HG03097 (cell line): ENCODE results near the gene TOR2A.

Experiments
- ATAC-seq: cut with Tn5 transposase; IDR thresholded peaks from one replicate; pipeline ENCODE4 v1.9.1; 2021; ENCODE audit not compliant: unreplicated experiment, low FRiP score

Gene TOR2A

DNA sequence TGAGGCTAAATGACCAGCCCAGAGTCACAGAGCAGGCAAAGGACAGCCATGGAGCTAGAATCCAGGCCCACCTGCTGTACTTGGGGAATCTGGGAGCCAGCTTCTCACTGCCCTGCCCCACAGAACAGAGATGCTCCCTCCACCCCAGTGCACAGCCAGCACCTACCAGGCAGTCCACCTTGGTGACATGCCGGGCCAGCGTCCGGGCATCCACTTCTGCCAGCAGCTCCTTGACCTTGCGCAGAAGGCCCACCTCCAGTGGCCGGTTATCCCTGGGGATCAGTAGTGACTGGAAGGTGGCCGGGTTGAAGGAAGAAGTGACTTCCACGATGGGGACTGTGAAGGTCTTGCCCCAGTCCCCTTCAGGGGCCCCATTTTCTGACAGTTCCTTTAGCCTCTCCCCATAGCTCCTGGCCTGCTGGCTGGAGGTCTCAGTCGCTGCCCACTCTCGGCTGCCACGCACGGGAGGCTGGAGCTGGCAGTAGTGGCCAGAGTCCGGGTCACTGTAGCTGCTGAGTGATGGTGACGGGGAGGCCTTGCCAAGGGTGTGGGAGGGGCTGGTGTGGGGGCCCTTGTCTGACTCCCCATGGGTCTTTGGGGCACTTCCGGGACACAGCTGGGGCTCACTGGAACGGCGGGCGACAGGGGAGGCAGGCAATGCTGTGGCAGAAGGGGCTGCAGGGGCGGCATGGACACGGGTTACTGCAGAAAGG is 9.5 kb upstream of the TOR2A start:
- ATAC-seq: no peak

DNA sequence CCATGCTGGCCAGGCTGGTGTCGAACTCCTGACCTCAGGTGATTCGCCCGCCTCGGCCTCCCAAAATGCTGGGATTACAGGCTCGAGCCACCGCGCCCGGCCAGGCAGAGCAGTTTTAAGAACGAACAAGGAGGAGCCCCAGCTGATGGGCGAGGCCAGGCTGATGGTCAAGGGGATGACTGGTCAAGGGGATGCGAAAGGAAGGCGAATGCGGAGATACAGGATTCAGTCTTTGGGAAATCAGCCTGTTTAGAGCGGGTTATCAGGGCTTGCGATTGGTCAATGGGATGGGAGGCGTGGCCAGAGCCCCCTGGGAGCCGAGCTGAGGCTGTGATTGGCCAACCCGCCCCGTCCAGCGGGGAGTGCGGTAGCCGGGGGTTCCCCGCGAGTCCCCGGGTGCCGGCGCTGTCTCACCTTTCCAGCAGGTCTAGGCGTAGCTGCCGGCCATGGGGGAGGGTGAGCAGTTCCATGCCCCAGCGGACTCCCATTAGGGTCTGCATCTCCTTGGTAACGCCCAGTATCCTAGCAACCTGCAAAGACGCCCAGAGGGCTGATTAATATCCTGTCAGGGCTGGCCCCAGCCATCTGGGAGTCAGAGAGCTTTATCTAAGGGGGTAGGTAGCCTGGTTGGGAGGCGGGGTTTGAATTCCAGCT is 7.5 kb upstream of the TOR2A start:
- ATAC-seq: no peak

DNA sequence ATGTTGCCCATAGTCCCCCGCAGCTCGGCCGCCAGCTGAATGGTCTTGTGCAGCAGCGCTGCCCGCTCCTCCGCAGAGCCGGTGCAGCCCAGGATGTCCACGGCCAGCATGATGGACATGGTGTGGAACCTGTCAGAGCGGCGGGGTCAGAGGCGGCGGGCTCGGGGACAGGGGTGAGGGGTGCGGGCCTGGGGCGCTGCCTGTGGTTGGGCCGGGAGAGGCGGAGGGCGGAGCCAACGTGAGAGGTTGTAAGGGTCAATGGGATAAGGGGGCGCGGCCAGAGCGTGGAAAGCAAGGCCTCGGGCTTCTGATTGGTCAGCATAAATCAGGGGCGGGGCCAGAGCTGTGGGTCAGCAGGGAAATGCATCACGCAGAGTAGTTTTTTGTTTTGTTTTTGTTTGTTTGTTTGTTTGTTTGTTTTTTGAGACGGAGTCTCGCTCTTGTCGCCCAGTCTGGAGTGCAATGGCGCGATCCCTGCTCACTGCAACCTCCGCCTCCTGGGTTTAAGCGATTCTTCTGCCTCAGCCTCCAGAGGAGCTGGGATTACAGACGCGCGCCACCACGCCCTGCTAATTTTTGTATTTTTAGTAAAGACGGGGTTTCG is 6.8 kb upstream of the TOR2A start:
- no peak for ATAC-seq

DNA sequence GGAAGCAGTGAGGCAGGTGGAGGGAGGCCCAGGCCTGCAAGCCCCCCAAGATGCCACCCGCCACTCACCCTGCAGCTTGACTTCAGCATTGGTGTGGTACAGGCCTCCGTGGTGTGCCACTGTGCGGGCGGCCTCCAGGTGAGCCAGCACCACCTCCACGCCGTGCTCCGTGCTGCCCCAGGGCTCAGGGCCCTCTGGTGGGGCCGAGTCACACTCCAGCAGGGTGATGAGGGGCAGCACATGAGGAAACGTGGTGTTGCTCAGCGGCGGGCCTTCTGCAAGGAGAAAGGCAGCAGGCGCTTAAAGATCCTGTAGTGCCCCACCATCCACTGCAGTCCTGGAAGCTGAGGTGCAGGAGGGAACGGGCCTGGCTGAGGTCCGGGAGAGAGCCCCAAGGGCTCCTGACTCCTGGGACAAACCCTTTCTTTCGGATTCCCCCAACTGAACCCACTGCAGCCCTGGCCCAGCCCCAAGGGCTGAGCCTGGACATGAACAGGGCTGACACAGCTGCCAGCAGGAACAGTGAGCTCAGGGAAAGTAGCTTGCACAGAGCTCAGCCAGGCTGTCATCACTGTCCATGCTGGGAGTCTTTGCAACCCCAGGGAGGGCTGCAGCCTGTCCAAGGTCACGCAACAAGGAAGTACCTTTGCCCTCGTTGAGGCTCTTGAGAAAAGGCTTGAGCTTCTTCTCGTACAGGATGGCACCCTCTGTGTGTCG is 4.7 kb upstream of the TOR2A start:
- no peak for ATAC-seq

DNA sequence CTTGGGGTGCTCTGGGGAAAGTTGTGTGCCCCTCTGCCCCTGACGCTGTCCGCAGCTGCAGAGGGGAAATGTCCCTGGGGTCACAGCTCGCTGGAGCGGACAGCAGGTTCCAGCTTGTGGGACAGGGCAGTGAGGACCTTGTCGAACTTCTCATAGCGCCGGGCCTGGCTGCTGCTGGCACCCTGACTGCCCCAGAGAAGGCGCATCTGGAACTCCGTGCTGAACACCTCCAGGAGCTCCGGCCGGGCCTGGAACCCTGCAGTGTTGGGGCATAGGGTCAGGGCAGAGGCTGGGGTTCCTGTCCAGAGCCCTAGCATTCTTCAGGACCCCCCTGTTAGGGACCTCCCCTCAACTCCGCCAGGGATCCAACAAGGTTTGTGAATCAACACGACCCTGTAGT is 3.6 kb upstream of the TOR2A start:
- no peak for ATAC-seq

DNA sequence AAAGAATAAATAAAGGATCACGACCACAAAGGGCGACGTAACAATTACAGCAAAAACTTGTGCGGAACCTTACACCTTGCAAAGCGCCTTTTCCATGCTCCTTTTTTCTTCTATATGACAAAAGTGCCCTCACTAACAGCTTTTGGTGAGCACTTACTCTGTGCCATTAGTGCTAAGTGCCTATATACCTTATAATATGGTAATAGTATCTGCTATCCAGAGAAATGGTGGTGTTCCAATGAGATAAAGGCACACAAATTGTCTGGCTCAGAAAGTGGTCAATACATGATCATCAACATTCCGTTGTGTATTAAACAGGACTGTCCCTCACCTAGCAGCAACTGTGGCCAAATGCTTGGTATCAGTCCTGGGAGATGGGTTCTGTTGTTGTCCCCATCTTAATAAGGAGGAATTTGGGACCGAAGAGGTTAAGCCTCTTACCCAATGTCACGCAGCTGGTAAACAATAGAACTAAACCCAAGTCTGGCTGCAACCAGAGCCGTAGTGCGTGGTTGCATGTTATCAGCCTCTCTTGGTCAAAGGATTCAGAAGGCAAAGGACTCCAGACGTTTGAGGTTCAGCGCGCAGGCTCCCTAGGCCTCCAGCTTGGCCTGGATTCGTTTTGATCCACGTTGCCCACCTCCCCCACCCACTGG is 564 bp upstream of the TOR2A start:
- peak; percentile 8 for ATAC-seq

DNA sequence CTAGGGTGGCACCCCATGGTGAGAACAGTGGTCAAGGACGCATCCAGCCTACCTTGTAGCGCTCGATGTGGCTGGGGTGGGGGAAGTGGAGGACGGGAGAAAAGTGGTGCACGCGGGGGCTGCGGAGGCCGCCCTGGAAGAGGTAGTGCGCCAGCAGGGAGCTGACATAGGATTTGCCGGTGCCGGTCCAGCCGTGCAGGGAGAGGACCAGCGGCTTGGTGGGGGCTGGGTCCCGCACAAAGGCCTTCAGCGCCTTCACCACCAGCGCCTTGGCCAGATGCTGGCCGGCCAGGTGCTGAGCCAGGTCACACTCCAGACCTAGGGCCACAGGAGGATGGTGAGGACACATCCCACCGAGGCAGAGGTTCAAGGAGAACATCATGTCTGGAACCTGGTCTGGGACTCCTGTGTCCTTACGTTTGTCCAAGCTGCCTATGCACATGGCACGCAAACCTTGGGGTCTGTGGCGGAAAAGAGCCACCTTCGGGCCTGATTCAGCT is 797 bp downstream of the TOR2A start:
- peak; percentile 15 for ATAC-seq

DNA sequence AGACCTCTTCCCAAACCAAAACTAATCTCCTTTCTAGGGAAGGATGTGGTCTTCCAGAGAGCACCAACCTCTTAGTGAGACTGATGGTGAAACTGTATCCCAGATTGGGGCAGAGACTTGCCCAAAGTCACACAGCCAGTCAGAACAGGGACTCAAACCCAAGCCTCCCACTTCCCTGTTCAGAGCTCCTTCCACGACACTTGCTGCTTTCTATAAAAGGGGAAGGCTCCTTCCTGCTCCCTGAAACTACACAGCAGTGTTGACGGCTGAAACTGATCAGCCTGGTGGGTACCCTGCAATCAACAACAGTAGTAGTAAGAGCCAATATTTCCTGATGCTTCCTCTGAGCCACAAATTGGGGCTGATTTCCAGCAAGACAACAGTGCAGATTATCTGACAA is 1.5 kb downstream of the TOR2A start:
- ATAC-seq: no peak

DNA sequence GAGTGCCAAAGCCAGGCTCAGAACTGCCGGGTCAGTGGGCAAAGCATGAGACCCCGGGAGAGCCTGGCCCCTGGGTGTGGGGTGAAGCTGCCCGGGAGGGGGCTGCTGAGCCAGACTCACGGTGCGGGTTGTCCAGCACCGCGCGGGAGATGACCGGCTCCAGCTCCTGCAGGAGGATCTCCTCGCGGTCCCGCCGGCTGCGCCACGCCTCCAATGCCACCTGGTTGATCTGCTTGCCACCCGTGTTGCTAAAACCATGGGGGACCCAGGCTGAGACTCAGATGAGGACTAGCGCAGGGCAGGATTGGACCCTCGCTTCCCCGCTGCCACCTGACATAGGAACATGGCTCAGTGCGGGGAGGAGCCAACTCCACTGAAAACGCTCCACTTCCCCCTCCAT is 2.6 kb downstream of the TOR2A start:
- no peak for ATAC-seq

DNA sequence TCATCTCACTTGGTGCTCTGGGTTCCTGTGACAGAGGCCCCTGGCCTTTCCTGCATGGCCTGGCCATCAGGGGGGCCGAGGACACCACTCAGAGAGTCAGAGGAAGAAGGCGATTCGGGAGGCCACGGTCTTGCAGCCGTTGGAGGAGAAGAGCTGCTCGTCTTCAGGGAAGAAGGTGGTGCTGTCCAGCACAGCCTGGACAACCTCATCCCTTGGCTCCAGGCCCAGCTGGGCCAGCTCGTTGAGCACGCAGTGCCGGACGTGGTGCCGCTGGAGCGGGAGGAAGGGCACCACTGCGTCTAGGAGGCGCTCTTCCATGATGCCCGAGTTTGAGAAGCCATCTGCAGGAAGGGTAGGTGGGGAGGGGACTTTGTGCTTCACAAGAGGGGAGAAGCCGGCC is 3.2 kb downstream of the TOR2A start:
- ATAC-seq: no peak

DNA sequence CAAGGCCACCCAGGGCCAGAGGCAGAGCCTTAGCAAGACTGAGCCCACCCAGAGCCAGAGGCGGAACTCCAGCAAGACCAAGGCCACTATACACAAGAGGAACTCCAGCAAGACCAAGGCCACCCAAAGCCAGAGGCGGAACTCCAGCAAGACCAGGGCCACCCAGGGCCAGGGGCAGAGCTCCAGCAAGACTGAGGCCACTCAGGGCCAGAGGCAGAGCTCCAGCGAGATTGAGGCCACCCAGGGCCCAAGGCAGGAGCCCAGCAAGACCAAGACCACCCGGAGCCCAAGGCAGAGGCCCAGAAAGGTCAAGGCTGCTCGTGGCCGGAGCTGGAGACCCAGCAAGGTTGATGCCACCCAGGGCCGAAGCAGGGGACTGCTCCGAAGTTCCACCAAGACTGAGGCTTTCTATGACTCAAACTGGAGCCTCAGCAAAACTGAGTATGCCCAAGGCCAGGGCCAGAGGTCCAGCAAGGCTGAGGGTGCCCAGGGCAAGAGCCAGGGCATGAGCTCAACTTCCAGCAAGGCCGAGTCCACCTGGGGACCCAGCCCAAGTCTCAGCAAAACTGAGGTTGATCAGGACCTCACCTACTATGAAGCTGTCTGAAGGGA is 4.2 kb downstream of the TOR2A start:
- ATAC-seq: no peak

DNA sequence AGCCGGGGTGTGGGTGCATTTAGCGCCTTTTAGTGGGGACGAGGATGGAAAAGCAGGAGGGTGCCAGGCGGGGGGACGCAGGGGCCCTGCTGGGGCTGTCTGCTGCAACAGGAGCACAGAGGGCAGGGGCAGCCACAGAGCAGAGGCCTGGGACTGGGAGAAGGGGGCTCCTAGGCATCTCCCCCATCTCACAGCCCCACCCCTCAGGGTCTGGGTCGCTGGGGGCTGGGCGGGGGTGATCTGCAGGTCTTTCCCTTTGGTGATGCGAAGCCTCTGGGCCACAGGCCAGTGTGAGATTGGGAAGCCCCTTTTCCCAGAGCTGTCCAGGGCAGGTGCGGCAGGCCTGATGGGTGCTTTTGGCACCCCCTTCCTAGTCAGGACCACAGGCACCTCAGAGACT is 4.8 kb downstream of the TOR2A start:
- ATAC-seq: no peak

DNA sequence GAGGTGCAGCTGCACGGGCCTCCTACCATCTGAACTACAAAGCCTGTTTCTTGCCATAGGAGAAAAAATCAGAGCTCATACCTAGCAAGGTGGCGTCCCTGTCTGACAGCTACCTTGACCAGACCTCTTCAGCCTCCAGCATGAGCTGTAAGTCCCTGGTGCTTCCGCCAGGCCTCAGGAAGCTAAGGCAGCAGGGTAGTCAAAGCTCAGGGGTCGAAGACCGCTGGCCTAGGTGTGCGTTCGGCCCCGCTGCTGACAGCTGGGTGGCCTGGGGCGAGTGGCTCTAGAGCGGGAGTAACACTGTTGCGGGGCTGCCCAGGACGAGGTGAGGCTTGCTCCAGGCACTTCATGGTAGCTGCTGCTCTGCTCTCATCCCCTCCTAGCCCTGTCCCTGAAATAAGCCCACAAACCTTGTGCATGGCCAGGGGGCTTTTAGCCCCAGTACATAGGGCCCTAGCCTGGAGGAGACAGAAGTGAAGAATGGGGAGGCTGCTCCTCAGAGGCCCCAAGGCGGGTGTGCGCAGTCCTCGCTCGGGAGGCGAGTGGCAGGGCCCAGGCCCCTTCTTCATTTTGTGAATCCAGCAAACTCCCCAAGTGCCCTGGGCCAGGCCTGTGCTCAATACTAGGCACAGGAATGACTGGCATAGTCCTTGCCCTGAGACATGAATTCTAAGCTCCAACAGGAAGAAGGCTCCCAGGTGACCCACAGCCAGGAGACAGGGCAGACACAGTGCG is 5.4 kb downstream of the TOR2A start:
- ATAC-seq: no peak

DNA sequence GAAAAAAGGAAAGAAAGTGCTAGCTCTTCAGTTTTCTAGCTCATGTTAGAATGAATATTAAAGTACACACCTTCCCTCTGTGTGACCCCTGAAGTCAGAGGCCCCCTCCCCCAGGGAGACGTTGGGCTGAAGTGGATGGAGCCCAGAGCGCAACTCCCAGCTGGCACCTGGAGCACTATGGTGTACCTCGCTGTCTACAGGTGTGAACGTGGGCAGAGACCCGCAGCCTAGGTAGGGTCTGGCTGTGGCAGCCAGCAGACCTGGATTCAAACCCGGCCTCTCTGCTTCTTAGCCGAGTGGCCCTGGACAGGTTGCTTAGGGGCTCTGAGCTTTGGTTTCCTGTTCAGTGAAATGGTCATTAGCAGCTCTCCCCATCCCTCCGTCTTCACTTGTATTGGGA is 6.3 kb downstream of the TOR2A start:
- ATAC-seq: no peak

DNA sequence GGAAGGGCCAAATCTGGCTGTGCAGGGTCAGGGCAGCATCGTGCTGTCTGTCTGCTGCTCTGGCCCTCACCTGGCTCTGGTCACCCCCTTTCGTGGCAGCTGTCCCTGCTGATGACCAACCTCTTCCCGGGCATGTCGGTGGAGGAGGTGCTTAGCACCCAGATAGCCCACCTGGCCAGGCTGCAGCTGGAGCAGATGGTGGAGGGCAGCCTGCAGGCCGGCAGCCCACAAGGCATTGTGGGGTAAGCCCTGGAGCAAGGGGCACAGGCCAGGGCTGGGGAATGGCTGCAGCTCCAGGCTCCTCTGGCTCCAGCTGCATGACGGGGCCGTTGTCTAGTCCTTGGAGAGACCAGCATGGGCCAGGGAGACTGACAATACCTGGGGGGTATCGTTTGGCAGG is 8.2 kb downstream of the TOR2A start:
- no peak for ATAC-seq

DNA sequence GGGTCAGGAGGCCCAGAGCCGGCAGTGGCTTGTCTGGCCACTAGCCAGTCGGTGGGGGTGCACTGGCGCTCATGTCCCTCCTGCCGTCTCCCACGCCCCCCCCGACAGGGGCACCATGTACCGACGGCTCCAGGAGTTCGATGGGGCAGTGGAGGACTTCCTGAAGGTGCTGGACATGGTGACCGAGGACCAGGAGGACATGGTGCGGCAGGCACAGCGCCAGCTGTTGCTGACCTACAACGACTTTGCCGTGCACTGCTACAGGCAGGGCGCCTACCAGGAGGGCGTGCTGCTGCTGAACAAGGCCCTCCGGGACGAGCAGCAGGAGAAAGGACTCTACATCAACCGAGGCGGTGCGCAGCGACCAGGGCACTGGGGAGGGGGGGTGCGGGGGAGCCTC is 11.1 kb downstream of the TOR2A start:
- ATAC-seq: no peak

DNA sequence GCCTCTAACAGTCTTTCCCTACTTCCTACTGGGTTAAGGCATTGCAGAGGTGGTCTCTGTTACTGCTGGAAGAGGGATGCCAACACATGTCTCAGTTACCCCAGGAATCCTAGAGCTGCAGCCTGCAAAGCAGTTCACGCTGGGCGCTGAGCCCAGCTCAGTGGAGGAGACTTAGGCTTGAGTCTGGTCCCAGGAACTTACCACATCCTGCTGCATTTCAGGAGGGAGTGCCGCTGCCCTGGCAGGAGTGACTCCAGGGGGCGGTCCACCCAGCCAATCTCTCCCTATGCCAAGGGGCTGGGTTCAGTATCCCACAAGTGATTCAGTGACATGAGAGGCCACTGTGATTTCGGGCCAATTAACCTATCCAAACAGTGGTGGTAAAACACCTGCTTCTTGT is 11.7 kb downstream of the TOR2A start:
- no peak for ATAC-seq

DNA sequence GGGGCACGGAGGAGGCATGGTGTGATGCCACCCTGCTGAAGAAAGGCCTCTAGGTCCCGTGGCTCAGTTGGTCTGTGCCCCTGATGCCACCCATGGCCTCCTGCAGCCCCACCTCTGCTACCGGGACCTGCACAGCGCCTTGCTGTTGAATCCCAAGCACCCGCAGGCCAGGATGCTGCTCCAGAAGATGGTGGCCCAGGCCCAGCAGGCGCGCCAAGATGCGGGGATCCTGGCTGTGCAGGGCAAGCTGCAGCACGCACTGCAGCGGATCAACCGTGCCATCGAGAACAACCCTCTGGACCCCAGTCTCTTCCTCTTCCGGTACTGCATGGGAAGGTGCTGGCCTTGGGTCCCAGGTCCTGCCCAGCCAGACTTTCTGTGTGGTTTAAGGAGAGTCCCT is 12.1 kb downstream of the TOR2A start:
- ATAC-seq: no peak

DNA sequence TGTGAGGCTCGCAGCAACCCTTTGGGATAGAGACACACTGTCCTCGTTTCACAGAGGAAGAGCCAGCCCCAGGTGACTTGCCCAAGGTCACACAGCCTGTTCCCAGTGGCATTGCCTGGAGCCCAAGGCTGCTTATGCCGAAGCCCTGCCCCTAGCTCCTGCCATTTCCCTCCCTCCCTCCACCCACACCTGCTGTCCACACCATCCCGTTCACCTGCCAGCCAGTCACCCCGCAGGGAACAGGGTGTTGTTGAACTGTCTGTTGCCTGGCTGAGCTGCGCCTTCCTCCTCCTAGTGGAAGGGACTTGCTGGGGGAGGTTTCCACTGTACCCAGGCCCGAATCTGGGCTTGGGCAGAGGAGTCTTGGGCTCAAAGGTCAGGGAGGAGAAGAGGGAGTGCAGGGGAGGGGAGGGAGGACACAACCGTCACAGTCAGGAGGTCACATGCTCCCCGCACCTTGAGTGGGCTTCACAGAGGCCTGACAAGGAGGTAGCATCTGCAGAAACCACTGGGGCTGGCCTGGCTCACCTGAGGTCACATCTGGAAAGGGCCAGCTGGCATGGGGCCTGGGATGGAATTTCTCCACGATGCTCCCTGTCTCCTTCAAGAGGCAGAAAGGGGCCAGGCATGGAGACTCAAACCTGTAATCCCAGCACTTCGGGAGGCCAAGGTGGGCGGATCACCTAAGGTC is 12.9 kb downstream of the TOR2A start:
- no peak for ATAC-seq
